T-cell (primary cell): ENCODE results near the gene CNPPD1. TPM values are rescaled to one million over a fixed set of nuclear protein-coding genes. Genes with fewer than 3 reads are reported as not detected.

Experiments used
- ATAC-seq, 4 experiments: fragments of 200-7000 bp in 3 of 4; fragments of 150-1000 bp in 1 of 4; cut with Tn5 transposase; replicated peaks in 1 of 4; 1 replicate in 3 of 4; 2 replicates in 1 of 4; pipeline ENCODE4 v1.10.0; 2021; ENCODE audit warnings: moderate library complexity in 3 of 4, mild to moderate bottlenecking in 2 of 4, moderate number of reproducible peaks in 1 of 4
- CTCF ChIA-PET, 2 donors: fragments of 300-600 bp; sonication (Branson Sonifier 250); formaldehyde crosslinking; loops; one replicate each; lab custom pipeline; 2022; ENCODE audit warnings: antibody characterized with exemption in 2 of 2; lab: Charles Lee
- POLR2A ChIA-PET, 2 donors: fragments of 300-600 bp; sonication (Branson Sonifier 250); formaldehyde crosslinking; loops; one replicate each; lab custom pipeline; 2022; ENCODE audit warnings: antibody characterized with exemption in 2 of 2; lab: Charles Lee
- DNase-seq, 35 experiments: peaks; one replicate each; pipeline versions ENCODE4 v3.0.0 to v3.0.0-alpha.2; 2013 to 2023
- H3K27ac ChIP-seq: one replicate; pipeline ENCODE4 v1.5.1; 2013; ENCODE audit warnings: low read length
- H3K27me3 ChIP-seq, 2 experiments: replicated peaks in 1 of 2; 1 replicate in 1 of 2; 2 replicates in 1 of 2; pipeline versions ENCODE4 v1.6.1 to v1.7.0; 2013; ENCODE audit warnings: low read length in 1 of 2, mixed read lengths in 1 of 2; ENCODE audit not compliant: control insufficient read depth in 2 of 2, insufficient read depth in 2 of 2; ENCODE audit errors: extremely low read depth in 1 of 2
- H3K36me3 ChIP-seq, 2 donors: 1 replicate in 1 of 2; 2 replicates in 1 of 2; pipeline versions ENCODE4 v1.6.1 to v1.7.0; 2013; ENCODE audit warnings: low read length in 1 of 2; ENCODE audit not compliant: control insufficient read depth in 2 of 2, insufficient read depth in 1 of 2; ENCODE audit errors: extremely low read depth in 1 of 2
- H3K4me1 ChIP-seq, 2 experiments: 1 replicate in 1 of 2; 2 replicates in 1 of 2; pipeline versions ENCODE4 v1.6.1 to v1.7.0; 2013; ENCODE audit warnings: low read length in 2 of 2, mixed read lengths in 1 of 2; ENCODE audit not compliant: insufficient read depth in 2 of 2, control insufficient read depth in 1 of 2; ENCODE audit errors: extremely low read depth in 1 of 2
- H3K4me3 ChIP-seq, 2 donors: 1 replicate in 1 of 2; 2 replicates in 1 of 2; pipeline versions ENCODE4 v1.5.1 to v1.7.0; 2013; ENCODE audit warnings: mild to moderate bottlenecking in 2 of 2, low read length in 1 of 2, moderate library complexity in 1 of 2; ENCODE audit not compliant: control insufficient read depth in 1 of 2; ENCODE audit errors: extremely low read depth in 1 of 2
- H3K9me3 ChIP-seq: 2 replicates; pipeline ENCODE4 v1.7.0; 2013
- H3K27ac Mint-ChIP-seq, 2 donors: one replicate each; pipeline ENCODE4 v1.8.0; 2020 to 2021; ENCODE audit warnings: mild to moderate bottlenecking in 2 of 2, mixed read lengths in 2 of 2
- H3K27me3 Mint-ChIP-seq, 2 donors: one replicate each; pipeline ENCODE4 v1.8.0; 2021 to 2022; ENCODE audit warnings: mixed read lengths in 2 of 2
- H3K36me3 Mint-ChIP-seq: one replicate; pipeline ENCODE4 v1.8.0; 2021; ENCODE audit warnings: mixed read lengths
- H3K4me1 Mint-ChIP-seq, 3 donors: one replicate each; pipeline ENCODE4 v1.8.0; 2020 to 2022; ENCODE audit warnings: mixed read lengths in 3 of 3, mild to moderate bottlenecking in 1 of 3
- H3K4me3 Mint-ChIP-seq, 3 donors: one replicate each; pipeline ENCODE4 v1.8.0; 2020 to 2022; ENCODE audit warnings: mild to moderate bottlenecking in 3 of 3, mixed read lengths in 3 of 3, moderate library complexity in 3 of 3
- H3K9me3 Mint-ChIP-seq, 3 donors: one replicate each; pipeline ENCODE4 v1.8.0; 2020 to 2022; ENCODE audit warnings: mixed read lengths in 3 of 3
- WGBS: methylation state at CpG from one replicate; pipeline ENCODE4 v1.1.5; 2013; ENCODE audit warnings: missing lambda C conversion rate; ENCODE audit not compliant: insufficient coverage; 5-methylcytosine and 5-hydroxymethylcytosine counted together
- total RNA-seq, 35 experiments: library from RNA in 6 of 35; stranded (reverse) in 6 of 35; fragments of 120-200 nt in 1 of 35; gene quantifications; one replicate each; pipeline versions ENCODE4 v1.2.1 to v1.2.4 and lab custom pipeline; 2013 to 2026

The CNPPD1 gene
- total RNA-seq (10 to 100 TPM; 49.2 to 89.5 (median 83.2) TPM), total RNA-seq (lab: John Stamatoyannopoulos, UW) (23.7 to 125 (median 66.9) reads per million in 29 experiments)
- 48.8 TPM for total RNA-seq (2013)

GRCh38 chr2:219176818-219177551 lies at the start of gene CNPPD1:
CNPPD1 (minus strand) TSS chr2:219176925; CDS start chr2:219176828, 97 bp downstream.
- DNase-seq: peak; percentile 76 to 93 (median 85)
- peaks cover 44% of the 10 kb centered on the region for H3K36me3 Mint-ChIP-seq
- H3K27ac ChIP-seq: peak within 1 kb of the TSS; percentile 88
- no peaks in the 10 kb centered on the region for H3K9me3 Mint-ChIP-seq
- peak within 1 kb of the TSS; percentile 99 for H3K27ac Mint-ChIP-seq
- ChIA-PET POLR2A (interaction anchor here (0.5 to 1.1 kb wide), 11 partner anchors 11 to 117 kb away, joined by 3 to 9 read pairs (median 4); partner anchors contain the start of genes ANKZF1 (in 1 of the 2), ATG9A (in 1 of the 2) and TUBA4A (in 1 of the 2)), CTCF (interaction anchor here (0.6 to 3.0 kb wide), 13 partner anchors 17 to 322 kb away, joined by 3 to 26 read pairs (median 5); partner anchors contain the start of genes NHEJ1 (in 2 of the 2), DNAJB2 (in 1 of the 2), GMPPA (in 1 of the 2) and TUBA4A (in 1 of the 2))
- under 1% methylated on average over 60 of the region's 69 CpGs for WGBS
- peaks cover 8 to 56% of the 10 kb centered on the region in 2 donors for H3K36me3 ChIP-seq
- ATAC-seq: peak; percentile 77 to 81 (median 79)
- peak within 1 kb of the TSS; percentile 88 to 96 (median 92) for H3K4me3 Mint-ChIP-seq
- H3K4me1 ChIP-seq: peaks cover 23 to 73% of the 10 kb centered on the region in 2 experiments
- H3K27me3 ChIP-seq: no peaks in the 10 kb centered on the region
- H3K4me1 Mint-ChIP-seq: peaks cover 70 to 77% (median 70%) of the 10 kb centered on the region in 3 donors
- no peaks in the 10 kb centered on the region for H3K27me3 Mint-ChIP-seq
- peak within 1 kb of the TSS; percentile 60 to 92 for H3K4me3 ChIP-seq
- no peaks in the 10 kb centered on the region for H3K9me3 ChIP-seq

- no peak overlapping the region for H3K27ac ChIP-seq
- H3K4me3 ChIP-seq: no peak overlapping the region
- POLR2A ChIA-PET: no interaction called here
- no peaks in the 10 kb centered on the region for H3K27me3 ChIP-seq
- peaks cover 11 to 25% of the 10 kb centered on the region in 2 experiments for H3K4me1 ChIP-seq
- H3K27me3 Mint-ChIP-seq: no peaks in the 10 kb centered on the region
- H3K36me3 Mint-ChIP-seq: peaks cover 32% of the 10 kb centered on the region
- H3K4me3 Mint-ChIP-seq: no peak overlapping the region
- CTCF ChIA-PET: no interaction called here
- no peaks in the 10 kb centered on the region for H3K9me3 Mint-ChIP-seq
- no peak overlapping the region for H3K27ac Mint-ChIP-seq
- peaks cover 21 to 58% of the 10 kb centered on the region in 2 donors for H3K36me3 ChIP-seq
- no peaks in the 10 kb centered on the region for H3K9me3 ChIP-seq
- DNase-seq (no peak), ATAC-seq (no peak)
- WGBS: 76% methylated on average over 3 of the region's 3 CpGs
- H3K4me1 Mint-ChIP-seq: peaks cover 30 to 39% (median 38%) of the 10 kb centered on the region in 3 donors
Measured at GRCh38 chr2:219225350-219225749, 48.6 kb upstream of the CNPPD1 start.

- ATAC-seq: no peak
- Histone ChIP-seq H3K4me3 (no peak overlapping the region), H3K9me3 (no peaks in the 10 kb centered on the region), H3K36me3 (peaks cover 21 to 64% of the 10 kb centered on the region in 2 donors), H3K4me1 (peaks cover 10 to 28% of the 10 kb centered on the region in 2 experiments), H3K27ac (no peak overlapping the region), H3K27me3 (no peaks in the 10 kb centered on the region)
- 94% methylated on average over 27 of the region's 31 CpGs for WGBS
- Mint-ChIP-seq H3K36me3 (peaks cover 35% of the 10 kb centered on the region), H3K9me3 (no peaks in the 10 kb centered on the region), H3K27ac (no peak overlapping the region), H3K4me3 (no peak overlapping the region), H3K4me1 (peaks cover 28 to 38% (median 32%) of the 10 kb centered on the region in 3 donors), H3K27me3 (no peaks in the 10 kb centered on the region)
- ChIA-PET POLR2A (interaction anchor here in 1 of 2 donors (0.6 kb wide), 1 partner anchor 20 kb away, joined by 6 read pairs; no protein-coding TSS in a partner anchor), CTCF (interaction anchor here in 1 of 2 donors (1.1 kb wide), 1 partner anchor 76 kb away, joined by 3 read pairs; no protein-coding TSS in a partner anchor)
- DNase-seq: no peak
Measured at GRCh38 chr2:219223831-219224610, 47.3 kb upstream of the CNPPD1 start.

GRCh38 chr2:219221957-219222518 lies 45.3 kb upstream of the CNPPD1 start:
- CTCF ChIA-PET: no interaction called here

GRCh38 chr2:219220652-219221402 lies 44.1 kb upstream of the CNPPD1 start:
- ChIA-PET CTCF (no interaction called here), POLR2A (no interaction called here)
- 100% methylated on average over 2 of the region's 19 CpGs for WGBS
- H3K4me3 Mint-ChIP-seq: no peak overlapping the region
- ATAC-seq (no peak), DNase-seq (no peak)
- no peaks in the 10 kb centered on the region for H3K9me3 Mint-ChIP-seq
- Histone ChIP-seq H3K27me3 (no peaks in the 10 kb centered on the region), H3K27ac (no peak overlapping the region), H3K4me1 (peaks cover 4 to 25% of the 10 kb centered on the region in 2 experiments), H3K36me3 (peaks cover 21 to 58% of the 10 kb centered on the region in 2 donors), H3K4me3 (no peak overlapping the region), H3K9me3 (no peaks in the 10 kb centered on the region)
- peaks cover 31% of the 10 kb centered on the region for H3K36me3 Mint-ChIP-seq
- H3K27ac Mint-ChIP-seq: peak overlapping the region in 1 of 2 donors; percentile 39
- H3K4me1 Mint-ChIP-seq: peaks cover 18 to 31% (median 22%) of the 10 kb centered on the region in 3 donors
- no peaks in the 10 kb centered on the region for H3K27me3 Mint-ChIP-seq

More at GRCh38 chr2:219221957-219222518, 45.3 kb upstream of the CNPPD1 start:
- no peak overlapping the region for H3K4me3 Mint-ChIP-seq
- ATAC-seq (no peak), DNase-seq (no peak)
- peaks cover 21 to 64% of the 10 kb centered on the region in 2 donors for H3K36me3 ChIP-seq
- H3K4me1 ChIP-seq: peaks cover 4 to 26% of the 10 kb centered on the region in 2 experiments
- POLR2A ChIA-PET: interaction anchor here in 1 of 2 donors (0.6 kb wide), 1 partner anchor 24 kb away, joined by 4 read pairs; no protein-coding TSS in a partner anchor
- 98% methylated on average over 10 of the region's 16 CpGs for WGBS
- H3K36me3 Mint-ChIP-seq: peaks cover 35% of the 10 kb centered on the region
- no peaks in the 10 kb centered on the region for H3K9me3 ChIP-seq
- H3K4me1 Mint-ChIP-seq: peaks cover 17 to 30% (median 25%) of the 10 kb centered on the region in 3 donors
- H3K27me3 Mint-ChIP-seq: no peaks in the 10 kb centered on the region
- H3K27me3 ChIP-seq: no peaks in the 10 kb centered on the region
- no peak overlapping the region for H3K27ac Mint-ChIP-seq
- no peak overlapping the region for H3K4me3 ChIP-seq
- no peaks in the 10 kb centered on the region for H3K9me3 Mint-ChIP-seq
- H3K27ac ChIP-seq: no peak overlapping the region
